ENCODE results near the gene SYNE1.

The SYNE1 gene

DNA sequence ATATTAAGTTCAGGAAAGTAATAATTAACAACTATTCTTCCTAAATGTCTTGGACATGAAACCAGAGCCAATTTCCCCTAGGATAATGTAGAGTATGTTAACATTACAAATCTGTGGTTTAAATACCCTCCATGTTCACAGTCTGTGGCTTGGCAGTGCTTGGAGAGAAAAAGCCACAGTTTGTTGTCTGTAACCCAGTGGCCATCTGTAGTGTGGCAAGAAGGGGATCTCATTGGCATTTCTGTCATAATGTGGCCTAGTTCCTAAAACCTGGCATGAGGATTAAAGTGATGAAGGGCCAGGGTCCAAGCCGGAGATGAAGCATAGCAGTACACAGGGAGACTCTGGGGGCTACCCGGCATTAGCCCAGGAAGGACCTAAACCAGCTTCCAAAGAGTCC is 31.2 kb downstream of the SYNE1 start:
- H3K36me3 ChIP-seq (ENCODE audit: low read length): no peaks in the 10 kb centered on the region
- no peak overlapping the region for H3K4me2 ChIP-seq (ENCODE audit: low read depth, low read length, poor library complexity, severe bottlenecking)
- H3K79me2 ChIP-seq (ENCODE audit: insufficient read depth, low read length): no peaks in the 10 kb centered on the region
- no peaks in the 10 kb centered on the region for H3K27me3 ChIP-seq (ENCODE audit: low read length)
- no peaks in the 10 kb centered on the region for H4K20me1 ChIP-seq (ENCODE audit: low read depth, low read length)
- H3K9ac ChIP-seq (ENCODE audit: low read length): no peak overlapping the region
- no peak overlapping the region for H3K27ac ChIP-seq (ENCODE audit: low read depth, low read length)
- no peaks in the 10 kb centered on the region for H3K9me2 ChIP-seq (replicated peaks; ENCODE audit: insufficient read depth, low read length)
- H3F3A ChIP-seq (ENCODE audit: insufficient read depth): no peaks in the 10 kb centered on the region
- H2AFZ ChIP-seq (ENCODE audit: low read depth, low read length, severe bottlenecking): no peak overlapping the region
- no peak overlapping the region for H3K4me3 ChIP-seq (ENCODE audit: insufficient read depth, low read length, poor library complexity, severe bottlenecking)
- no peaks in the 10 kb centered on the region for H3K9me3 ChIP-seq (ENCODE audit: insufficient read depth, low read length)
- TF ChIP-seq CTCF (IDR thresholded peaks at IDR 0.05; ENCODE audit: insufficient read depth, low read length, poor library complexity, severe bottlenecking): no peak
- no peak for TF ChIP-seq EZH2phosphoT487 (conservative IDR thresholded peaks at IDR 0.05; ENCODE audit: low read length)

GRCh38 chr6:152605342-152605741 is 31.8 kb downstream of the SYNE1 start:
- no peak overlapping the region for H2AFZ ChIP-seq (ENCODE audit: low read depth, low read length, severe bottlenecking)
- no peak overlapping the region for H3K27ac ChIP-seq (ENCODE audit: low read depth, low read length)
- H3K9me2 ChIP-seq (replicated peaks; ENCODE audit: insufficient read depth, low read length): no peaks in the 10 kb centered on the region
- no peaks in the 10 kb centered on the region for H4K20me1 ChIP-seq (ENCODE audit: low read depth, low read length)
- no peaks in the 10 kb centered on the region for H3F3A ChIP-seq (ENCODE audit: insufficient read depth)
- no peak overlapping the region for H3K9ac ChIP-seq (ENCODE audit: low read length)
- H3K79me2 ChIP-seq (ENCODE audit: insufficient read depth, low read length): no peaks in the 10 kb centered on the region
- H3K27me3 ChIP-seq (ENCODE audit: low read length): no peaks in the 10 kb centered on the region
- H3K9me3 ChIP-seq (ENCODE audit: insufficient read depth, low read length): no peaks in the 10 kb centered on the region
- no peaks in the 10 kb centered on the region for H3K36me3 ChIP-seq (ENCODE audit: low read length)
- H3K4me2 ChIP-seq (ENCODE audit: low read depth, low read length, poor library complexity, severe bottlenecking): no peak overlapping the region
- no peak overlapping the region for H3K4me3 ChIP-seq (ENCODE audit: insufficient read depth, low read length, poor library complexity, severe bottlenecking)
- no peak for TF ChIP-seq EZH2phosphoT487 (conservative IDR thresholded peaks at IDR 0.05; ENCODE audit: low read length)
- TF ChIP-seq CTCF (IDR thresholded peaks at IDR 0.05; ENCODE audit: insufficient read depth, low read length, poor library complexity, severe bottlenecking): no peak

- H3K27ac ChIP-seq (ENCODE audit: low read depth, low read length): no peak overlapping the region
- H4K20me1 ChIP-seq (ENCODE audit: low read depth, low read length): no peaks in the 10 kb centered on the region
- H3K9me2 ChIP-seq (replicated peaks; ENCODE audit: insufficient read depth, low read length): no peaks in the 10 kb centered on the region
- TF ChIP-seq CTCF (IDR thresholded peaks at IDR 0.05; ENCODE audit: insufficient read depth, low read length, poor library complexity, severe bottlenecking) (no peak), EZH2phosphoT487 (conservative IDR thresholded peaks at IDR 0.05; ENCODE audit: low read length) (no peak)
- no peak overlapping the region for H2AFZ ChIP-seq (ENCODE audit: low read depth, low read length, severe bottlenecking)
- no peaks in the 10 kb centered on the region for H3K27me3 ChIP-seq (ENCODE audit: low read length)
- H3K79me2 ChIP-seq (ENCODE audit: insufficient read depth, low read length): no peaks in the 10 kb centered on the region
- H3K9me3 ChIP-seq (ENCODE audit: insufficient read depth, low read length): no peaks in the 10 kb centered on the region
- no peak overlapping the region for H3K4me3 ChIP-seq (ENCODE audit: insufficient read depth, low read length, poor library complexity, severe bottlenecking)
- no peak overlapping the region for H3K9ac ChIP-seq (ENCODE audit: low read length)
- H3F3A ChIP-seq (ENCODE audit: insufficient read depth): no peaks in the 10 kb centered on the region
- H3K4me2 ChIP-seq (ENCODE audit: low read depth, low read length, poor library complexity, severe bottlenecking): no peak overlapping the region
- no peaks in the 10 kb centered on the region for H3K36me3 ChIP-seq (ENCODE audit: low read length)
These were observed 33.3 kb downstream of the SYNE1 start for GRCh38 chr6:152603911-152604310.

DNA sequence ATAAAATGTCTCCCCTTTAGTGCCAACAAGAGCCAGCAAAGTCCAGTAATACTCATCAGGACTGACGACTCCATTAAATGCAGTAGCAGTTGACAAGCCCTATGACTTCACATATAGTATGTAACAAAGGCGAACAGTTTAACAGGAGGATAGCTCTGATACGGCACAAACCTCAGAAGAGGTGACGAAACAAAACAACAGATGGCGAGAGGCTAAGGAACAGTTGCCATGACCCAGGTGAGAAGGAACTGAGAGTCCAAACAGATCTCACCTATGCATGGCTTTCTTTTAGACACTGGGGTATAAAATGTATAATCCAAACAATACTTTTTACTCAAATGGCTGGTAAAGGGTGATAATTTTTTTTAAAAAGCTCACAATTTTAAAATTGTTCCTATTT is 37.1 kb downstream of the SYNE1 start:
- Histone ChIP-seq H3K9ac (ENCODE audit: low read length) (no peak overlapping the region), H3K4me2 (ENCODE audit: low read depth, low read length, poor library complexity, severe bottlenecking) (no peak overlapping the region), H3K27me3 (ENCODE audit: low read length) (no peaks in the 10 kb centered on the region), H4K20me1 (ENCODE audit: low read depth, low read length) (no peaks in the 10 kb centered on the region), H3K4me3 (ENCODE audit: insufficient read depth, low read length, poor library complexity, severe bottlenecking) (no peak overlapping the region), H3K36me3 (ENCODE audit: low read length) (no peaks in the 10 kb centered on the region), H2AFZ (ENCODE audit: low read depth, low read length, severe bottlenecking) (no peak overlapping the region), H3K79me2 (ENCODE audit: insufficient read depth, low read length) (no peaks in the 10 kb centered on the region), H3K9me3 (ENCODE audit: insufficient read depth, low read length) (no peaks in the 10 kb centered on the region), H3F3A (ENCODE audit: insufficient read depth) (no peaks in the 10 kb centered on the region), H3K27ac (ENCODE audit: low read depth, low read length) (no peak overlapping the region), H3K9me2 (replicated peaks; ENCODE audit: insufficient read depth, low read length) (no peaks in the 10 kb centered on the region)
- no peak for TF ChIP-seq CTCF (IDR thresholded peaks at IDR 0.05; ENCODE audit: insufficient read depth, low read length, poor library complexity, severe bottlenecking)
- TF ChIP-seq EZH2phosphoT487 (conservative IDR thresholded peaks at IDR 0.05; ENCODE audit: low read length): no peak

Data from SU-DHL-6 (cell line).